ENCODE results near the gene GMEB2.
"Not testable (repeated sequence)": the region's sequence is repeated elsewhere in the genome, so short reads cannot be mapped to it uniquely, and the experiment has no call there.

GMEB2 gene

DNA sequence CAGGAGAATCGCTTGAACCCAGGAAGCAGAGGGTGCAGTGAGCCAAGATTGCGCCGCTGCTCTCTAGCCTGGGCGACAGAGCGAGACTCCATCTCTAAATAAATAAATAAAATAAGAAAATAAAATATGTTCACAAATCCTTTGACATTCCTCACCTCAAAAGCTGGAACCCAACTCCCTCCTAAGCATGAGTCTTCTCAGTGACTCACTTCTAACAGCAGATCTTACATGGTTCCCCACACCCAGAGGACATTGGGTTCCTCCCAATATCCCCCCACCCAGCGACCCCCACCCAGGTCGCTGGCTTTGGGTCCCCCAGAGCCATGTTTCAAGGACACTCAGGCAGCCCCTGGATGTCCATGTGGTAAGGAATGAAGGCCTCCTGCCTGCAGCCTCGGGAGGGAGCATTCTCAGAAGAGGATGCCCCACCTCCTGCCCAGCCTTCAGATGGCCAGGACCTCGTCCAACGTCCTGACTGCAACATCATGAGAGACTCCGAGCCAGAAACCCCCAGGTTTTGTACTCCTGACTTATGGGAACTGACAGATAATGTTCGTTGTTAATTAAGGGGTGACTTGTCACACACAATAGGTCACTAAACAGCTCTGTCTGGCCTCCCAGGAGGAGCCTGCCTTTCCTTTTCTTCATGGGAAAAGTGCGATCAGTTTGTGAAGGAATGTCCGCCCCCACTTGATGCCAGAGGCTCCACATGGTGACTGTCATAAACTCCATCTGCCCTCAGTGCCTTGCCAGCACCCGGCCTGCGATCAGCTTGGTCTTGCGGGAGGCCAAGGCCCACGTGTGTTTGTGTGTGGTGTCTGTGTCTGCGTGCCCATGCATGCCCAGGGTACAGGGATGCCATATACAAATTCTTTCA is 10.1 kb upstream of the GMEB2 start:
- DNase-seq (ENCODE audit: low spot score) = no peak

DNA sequence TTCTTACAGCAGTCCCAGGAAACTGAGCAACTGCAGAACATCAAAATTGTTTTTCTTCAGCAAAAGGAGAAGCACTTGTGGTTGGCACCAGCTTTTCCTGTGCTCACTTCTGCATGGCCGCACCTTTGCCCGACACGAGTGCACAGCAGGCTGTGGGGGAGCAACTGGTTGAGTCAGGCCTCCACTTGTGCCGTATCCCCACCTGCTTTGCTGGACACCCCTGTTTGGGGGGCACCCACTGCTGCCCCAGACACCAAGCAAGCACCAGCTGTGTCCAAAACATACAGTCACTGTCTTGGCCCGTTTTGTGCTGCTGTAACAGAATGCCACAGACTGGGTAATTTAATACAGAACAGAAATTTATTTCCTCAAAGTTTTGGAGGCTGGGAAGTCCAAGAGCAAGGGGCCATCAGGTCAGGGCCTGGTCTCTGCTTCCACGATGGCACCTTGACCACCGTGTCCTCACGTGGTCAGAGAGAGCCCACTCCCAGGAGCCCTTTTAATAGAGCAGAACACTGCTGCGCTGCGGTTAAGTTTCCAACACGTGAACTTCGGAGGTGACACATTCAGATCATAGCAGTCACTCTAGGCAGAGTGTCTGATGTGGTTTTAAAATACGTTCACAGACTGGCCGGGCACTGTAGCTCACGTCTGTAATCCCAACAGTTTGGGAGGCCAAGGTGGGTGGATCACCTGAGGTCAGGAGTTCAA is 8.7 kb upstream of the GMEB2 start:
- peak; percentile 86 for DNase-seq (ENCODE audit: low spot score)

DNA sequence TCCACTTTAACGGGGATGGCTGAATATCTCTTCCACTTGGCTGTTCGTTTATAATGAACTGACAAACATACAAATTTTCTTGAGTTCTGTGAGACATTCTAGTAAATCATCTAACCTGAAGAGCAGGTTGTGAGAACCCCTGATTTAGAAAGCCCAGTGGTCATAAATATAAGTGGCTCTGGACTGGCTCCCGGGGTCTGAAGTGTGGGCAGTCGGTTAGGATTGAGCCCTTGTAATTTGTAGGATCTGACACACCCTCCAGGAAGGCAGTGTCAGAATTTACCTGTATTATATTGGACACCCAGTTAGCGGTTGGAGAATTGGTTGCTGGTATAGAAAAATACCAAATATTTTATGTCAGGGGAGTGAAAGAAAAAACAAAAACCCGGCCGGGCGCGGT is 6.8 kb upstream of the GMEB2 start:
- no peak for DNase-seq (ENCODE audit: low spot score)

DNA sequence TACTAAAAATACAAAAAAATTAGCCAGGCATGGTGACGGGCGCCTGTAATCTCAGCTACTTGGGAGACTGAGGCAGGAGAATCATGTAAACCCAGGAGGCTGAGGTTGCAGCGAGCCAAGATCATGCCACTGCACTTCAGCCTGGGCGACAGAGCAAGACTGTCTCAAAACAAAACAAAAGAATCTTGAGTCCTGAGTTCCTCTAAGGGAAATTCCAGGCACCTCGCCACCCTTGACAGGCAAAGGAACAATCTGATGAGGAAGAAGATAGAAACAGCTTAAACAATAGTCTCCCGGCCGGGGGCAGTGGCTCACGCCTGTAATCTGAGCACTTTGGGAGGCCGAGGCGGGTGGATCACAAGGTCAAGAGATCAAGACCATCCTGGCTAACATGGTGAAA is 4.5 kb upstream of the GMEB2 start:
- DNase-seq (ENCODE audit: low spot score) = not testable (repeated sequence)

DNA sequence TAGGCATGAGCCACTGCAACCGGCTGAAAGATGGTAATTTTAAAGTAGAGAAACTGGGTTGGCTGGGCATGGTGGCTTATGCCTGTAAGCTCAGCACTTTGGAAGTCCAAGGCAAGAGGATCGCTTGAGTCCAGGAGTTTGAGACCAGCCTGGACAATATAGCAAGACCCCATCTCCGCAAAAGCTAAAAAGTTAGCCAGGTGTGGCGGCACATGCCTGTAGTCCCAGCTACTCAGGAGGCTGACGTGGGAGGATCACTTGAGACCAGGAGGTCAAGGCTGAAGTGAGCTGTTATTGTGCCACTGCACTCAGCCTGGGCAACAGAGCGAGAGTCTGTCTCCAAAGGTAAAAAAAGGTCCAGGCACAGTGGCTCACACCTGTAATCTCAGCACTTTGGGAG is 4.1 kb upstream of the GMEB2 start:
- not testable (repeated sequence) for DNase-seq (ENCODE audit: low spot score)

DNA sequence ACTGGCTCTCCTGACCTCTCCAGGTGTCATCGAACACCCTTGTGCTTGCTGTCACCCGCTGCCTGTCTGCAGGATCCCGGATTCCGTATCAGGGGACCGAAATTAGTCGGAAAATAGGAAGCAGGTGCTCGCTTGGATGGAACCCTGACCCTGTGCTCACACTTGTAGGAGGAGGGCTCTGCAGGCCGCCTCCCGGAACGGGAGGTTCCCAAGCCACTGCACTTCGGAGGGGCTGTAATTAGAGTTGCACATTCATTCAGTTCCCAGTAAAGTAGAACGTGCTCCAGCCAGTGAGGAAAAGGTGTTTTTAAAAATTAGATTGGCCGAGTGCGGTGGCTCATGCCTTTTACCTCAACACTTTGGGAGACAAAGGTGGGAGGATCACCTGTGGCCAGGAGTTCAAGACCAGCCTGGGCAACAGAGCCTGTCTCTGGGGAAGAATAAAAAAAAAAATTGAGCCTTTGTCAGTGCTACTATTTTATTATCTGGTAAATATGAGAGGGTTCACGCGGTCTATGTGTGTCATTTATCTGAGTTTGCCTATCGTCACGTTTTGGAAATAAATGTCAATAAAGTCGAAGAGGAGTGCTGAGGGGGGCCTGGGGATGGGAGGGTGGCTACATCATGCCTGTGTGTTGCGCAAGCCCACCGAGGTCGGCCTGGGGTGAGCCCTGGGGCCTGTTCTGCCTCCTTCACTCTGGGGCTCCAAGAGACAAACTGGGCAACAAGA is 1.5 kb upstream of the GMEB2 start:
- DNase-seq (ENCODE audit: low spot score) = peak; percentile 72

DNA sequence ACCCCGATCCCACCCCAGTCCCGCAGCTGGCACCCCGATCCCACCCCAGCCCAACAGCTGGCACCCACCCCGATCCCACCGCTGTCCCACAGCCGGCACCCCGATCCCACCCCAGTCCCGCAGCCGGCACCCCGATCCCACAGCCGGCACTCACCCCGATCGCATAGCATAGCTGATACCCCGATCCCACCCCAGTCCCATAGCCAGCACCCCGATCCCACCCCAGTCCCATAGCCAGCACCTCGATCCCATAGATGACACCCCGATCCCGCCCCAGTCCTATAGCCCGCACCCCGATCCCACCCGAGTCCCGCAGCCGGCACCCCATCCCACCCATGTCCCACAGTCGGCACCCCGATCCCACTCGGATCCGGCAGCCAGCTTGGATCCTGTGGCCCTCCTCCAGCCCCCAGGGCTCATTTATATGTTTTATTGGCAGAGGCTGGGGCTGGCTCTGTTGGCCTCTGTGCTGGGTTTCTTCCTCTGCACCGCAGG is 897 bp upstream of the GMEB2 start:
- DNase-seq (ENCODE audit: low spot score) = no peak

DNA sequence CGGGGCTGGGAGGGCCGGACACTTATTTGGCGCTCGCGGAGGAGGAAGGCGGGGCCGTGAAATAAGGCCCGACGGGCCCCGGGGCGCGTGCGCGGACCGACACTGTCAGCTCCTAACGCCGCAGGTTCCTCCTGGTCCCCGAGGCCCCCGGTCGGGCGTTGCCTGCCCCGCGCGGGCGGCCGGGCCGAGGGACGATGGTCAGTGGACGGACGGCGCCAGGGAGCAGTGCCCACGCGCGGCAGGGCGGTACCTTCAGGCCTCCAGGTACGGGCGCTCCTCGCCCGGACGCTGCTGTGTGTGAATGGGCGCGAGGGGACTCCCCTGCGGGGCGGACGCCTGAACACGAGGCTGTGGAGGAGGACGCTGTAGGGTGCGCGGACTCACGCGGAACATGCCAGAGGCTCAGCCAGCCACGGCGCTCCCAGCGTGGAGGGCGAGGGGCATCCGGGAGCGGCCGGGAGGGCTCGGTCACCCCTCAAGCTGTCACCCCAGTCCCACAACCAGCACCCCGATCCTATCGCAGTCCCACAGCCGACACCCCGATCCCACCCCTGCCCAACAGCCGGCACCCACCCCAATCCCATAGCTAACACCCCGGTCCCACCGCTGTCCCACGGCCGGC is 339 bp upstream of the GMEB2 start:
- peak; percentile 94 for DNase-seq (ENCODE audit: low spot score)

DNA sequence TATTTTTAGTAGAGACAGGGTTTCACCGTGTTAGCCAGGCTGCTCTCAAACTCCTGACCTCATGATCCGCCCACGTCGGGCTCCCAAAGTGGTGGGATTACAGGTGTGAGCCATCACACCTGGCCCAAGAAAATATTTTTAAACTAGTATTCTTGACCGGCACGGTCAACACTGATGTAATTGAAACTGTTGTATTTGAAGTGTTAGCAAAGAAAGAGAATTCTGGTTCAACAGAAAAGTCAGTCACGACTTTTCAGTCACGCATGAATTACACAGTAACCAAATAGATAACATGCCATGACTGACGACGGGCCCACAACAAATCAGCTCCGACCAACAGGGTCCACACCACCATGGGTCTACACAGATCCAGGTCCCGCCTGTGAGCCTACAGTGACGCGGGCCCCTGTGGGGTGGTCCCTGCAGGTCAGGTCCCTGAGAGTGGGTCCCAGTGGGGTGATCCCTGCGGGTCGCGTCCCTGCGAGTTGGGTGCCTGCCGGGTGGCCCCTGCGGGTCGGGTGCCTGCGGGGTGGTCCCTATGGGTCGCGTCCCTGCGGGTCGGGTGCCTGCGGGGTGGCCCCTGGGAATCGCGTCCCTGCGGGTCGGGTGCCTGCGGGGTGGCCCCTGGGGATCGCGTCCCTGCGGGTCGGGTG is 1.0 kb downstream of the GMEB2 start:
- DNase-seq (ENCODE audit: low spot score) = no peak

DNA sequence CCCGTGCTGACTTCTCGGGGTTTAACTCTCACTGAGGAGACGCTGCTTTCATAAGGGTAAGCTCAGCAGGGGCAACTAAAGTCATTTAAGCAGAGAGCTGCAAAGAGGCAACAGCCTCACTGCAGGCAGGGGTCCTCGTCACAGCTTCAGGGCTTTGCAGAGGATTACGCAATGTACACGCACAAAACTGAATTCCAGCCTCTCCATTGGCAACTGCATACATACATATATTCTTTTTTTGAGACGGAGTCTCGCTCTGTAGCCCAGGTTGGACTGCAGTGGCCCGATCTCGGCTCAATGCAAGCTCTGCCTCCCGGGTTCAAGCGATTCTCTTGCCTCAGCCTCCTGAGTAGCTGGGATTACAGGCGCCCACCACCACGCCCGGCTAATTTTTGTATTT is 2.4 kb downstream of the GMEB2 start:
- DNase-seq (ENCODE audit: low spot score) = no peak

DNA sequence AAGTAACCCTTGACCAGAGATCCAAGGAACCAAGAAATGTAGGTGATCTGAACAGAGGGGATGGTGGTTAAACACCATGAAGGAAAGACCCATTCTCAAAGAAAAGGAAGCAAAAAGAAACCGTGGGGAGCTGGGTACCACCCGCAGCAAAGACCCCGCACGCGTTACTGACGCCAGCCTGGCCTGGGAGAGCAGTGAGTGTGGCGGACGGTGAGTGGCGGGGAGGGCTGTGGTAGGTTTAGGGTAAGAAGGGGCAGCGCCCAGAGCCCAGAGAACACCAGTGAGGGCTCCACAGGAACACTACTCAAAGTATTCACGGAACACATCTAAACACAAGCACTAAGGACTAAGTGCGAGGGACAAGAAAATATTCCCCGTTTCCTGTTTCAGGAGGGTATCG is 4.2 kb downstream of the GMEB2 start:
- no peak for DNase-seq (ENCODE audit: low spot score)

DNA sequence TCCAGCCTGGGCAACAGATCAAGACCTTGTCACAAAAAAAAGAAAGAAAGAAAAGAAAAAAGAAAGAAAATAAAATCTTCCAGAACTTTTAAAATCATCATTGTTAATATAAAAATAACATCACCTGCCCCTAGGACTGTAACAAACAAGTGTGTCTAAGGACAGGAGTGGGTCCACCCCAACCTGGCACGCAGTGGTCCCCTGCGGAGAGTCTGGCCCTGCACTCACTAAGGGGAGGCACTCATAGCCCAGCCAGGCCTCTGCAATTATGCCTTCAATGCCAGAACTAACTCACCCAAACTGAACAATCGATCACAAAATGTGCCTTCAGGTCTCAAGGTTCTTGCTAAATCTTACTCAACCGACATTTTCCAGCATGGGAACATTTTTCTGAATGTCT is 4.8 kb downstream of the GMEB2 start:
- DNase-seq (ENCODE audit: low spot score) = no peak

DNA sequence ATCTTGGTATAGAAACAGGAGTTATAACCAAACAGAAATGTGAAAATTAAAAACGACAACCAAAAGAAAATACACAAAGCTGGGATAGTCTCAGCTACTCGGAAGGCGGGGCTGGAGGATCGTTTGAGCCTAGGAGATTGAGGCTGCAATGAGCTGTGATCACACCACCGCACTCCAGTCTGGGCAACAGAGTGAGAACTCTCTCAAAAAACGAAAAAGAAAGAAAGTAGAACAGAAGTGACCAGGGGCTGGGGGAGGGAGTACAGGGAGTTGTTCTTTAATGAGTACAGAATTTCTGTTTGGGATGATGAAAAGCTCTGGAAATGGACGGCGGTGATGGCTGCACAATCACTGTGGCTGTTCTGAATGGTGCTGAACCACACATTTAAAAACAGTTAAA is 5.9 kb downstream of the GMEB2 start:
- DNase-seq (ENCODE audit: low spot score) = no peak

DNA sequence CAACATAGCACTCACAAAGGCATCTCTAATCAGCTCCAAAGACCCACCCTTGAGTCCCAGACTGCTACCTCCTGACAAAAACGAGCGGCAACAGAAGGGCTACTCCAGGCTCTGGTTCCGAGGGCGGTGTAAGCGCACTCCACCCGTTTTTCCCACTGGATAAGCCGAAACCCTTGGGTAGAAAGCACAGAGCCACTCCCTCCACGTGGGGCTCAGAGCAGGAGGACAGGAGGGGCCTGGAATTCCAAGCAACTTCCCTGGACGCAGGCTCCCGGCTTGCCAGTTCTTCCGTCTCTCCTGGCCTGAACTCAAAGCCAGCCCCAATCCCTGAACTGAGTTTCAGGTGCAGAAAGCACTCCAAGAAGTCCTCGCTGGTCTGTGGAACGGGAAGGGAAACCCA is 7.4 kb downstream of the GMEB2 start:
- no peak for DNase-seq (ENCODE audit: low spot score)

DNA sequence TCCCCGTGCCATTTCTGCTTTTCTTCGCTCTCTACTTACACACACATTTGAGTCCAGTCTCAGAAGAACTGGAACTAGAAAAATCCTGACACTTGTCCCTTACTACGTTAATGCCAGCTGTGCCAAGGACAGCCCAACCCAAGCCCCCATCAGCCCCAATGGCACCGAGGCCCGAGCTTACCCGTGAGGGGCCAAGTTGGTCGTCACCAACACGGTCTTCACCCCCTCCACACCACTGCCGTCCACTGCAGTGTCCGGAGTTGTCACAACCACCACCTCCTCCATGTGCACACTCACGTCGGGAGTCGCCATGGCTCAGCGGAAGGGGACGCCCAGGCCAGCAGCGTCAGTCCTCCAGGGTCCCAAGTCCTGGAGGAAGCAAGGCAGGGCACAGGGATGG is 7.8 kb downstream of the GMEB2 start:
- DNase-seq (ENCODE audit: low spot score) = no peak

DNA sequence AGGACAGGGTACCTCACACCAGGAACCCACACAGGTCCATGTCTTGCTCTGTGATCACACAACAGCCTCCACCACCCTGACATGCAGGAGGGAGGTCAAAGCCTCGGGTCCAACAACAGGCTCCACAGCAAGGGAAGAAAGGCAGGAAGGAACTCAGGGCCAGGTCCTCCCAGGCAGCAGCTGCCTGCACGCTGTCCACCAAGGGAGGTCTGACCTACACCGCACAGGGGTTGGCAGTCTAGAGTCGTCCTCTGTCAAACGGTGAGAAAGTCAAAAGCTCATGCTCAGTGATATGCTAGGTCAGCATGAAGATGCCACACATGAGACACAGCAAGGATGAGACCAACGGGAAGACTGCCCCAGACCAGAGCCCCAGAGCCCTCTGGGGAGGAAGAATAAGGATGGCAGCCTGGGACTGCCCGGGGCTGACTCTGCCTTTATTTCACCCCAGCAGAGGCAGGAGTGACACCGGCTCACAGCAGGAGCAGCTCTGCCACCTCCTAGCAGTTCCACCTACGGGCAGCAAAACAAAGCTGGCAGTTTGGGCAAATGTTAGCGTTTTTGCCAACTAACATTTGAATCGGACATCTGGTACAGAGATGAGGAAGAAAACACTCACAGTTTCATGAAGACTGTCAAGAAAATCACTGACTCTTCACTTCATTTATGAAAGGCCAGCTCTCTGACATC is 8.5 kb downstream of the GMEB2 start:
- DNase-seq (ENCODE audit: low spot score) = no peak

DNA sequence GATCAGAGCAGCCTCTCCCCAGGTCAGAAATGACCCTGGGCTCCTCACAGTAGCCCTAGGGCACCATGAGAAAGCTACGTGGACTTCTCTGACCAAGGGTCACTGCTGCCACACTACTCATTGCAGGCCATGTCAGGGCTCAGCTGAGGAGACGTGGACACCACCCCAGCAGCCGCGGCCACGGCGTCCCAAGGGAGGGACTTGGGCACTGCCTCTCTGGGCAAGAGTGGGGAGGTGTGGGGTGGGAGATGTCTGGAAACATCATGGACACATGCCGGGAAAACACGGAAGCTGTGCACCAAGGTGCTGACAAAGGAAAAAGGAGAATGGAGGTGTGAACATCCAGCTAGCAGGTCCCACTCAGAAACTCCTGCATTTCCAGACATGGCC is 9.0 kb downstream of the GMEB2 start:
- no peak for DNase-seq (ENCODE audit: low spot score)

DNA sequence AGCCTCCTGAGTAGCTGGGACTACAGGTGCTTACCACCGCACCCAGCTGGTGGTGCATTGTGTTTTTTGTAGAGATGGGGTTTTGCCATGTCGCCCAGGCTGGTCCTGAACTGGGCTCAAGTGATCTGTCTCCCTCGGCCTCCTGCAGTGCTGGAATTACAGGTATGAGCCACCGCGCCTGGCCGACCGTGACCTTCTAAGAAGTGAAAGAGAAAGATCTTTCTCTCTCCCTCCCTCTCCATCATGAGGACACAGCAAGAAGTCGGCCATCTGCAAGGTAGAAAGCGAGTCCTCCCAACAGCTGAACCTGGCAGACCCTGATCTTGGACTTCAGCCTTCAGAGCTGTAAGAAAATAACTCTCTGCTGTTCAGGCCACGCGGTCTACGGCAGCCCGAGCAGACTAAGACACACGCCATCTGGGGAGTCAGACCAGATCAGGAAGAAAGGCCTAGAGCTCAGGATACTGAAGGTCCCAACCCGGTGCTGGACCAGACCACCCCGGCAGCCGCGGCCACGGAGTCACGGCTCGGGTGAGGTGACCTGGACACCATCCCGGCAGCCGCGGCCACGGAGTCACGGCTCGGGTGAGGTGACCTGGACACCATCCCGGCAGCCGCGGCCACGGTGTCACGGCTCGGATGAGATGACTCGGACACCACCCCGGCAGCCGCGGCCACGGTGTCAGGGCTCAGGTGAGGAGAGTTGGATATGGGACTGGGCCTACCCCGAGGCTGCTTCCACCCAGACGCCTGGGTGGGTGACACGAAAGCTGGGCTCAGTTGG is 9.6 kb downstream of the GMEB2 start:
- DNase-seq (ENCODE audit: low spot score) = no peak

DNA sequence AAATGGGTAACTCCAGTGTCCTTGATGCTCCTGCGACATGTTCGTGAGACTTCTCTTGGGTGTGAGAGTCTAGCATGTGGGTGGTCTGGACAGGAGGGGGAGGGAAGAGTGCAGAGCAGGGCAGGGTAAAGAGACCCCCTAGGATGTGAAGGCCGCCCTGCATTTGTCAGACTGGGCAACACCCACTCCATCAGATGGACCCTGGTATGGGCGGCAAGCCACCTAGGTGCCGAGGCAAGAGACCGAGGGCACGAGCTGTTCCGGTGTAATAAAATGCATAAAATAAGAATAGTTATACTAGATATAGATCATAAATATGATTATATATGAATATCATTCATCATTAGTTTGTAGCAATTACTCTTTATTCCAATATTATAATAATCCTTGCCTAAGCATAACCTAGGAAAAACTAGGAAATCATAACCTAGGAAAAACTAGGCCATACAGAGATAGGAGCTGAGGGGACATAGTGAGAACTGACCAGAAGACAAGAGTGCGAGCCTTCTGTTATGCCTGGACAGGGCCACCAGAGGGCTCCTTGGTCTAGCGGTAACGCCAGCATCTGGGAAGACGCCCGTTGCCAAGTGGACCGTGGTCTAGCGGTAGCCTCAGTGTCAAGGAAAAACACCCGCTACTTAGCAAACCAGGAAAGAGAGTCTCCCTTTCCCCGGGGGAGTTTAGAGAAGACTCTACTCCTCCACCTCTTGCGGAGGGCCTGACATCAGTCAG is 12.9 kb downstream of the GMEB2 start:
- DNase-seq (ENCODE audit: low spot score) = not testable (repeated sequence)

Data from CD4-positive, alpha-beta T cell treated with Interleukin-2 at 100 ng/mL for 4 hours (primary cell).